Caco-2 (cell line): ENCODE results near the gene GPRIN3. TPM values are rescaled to one million over a fixed set of nuclear protein-coding genes. Genes with fewer than 3 reads are reported as not detected.

ENCODE experiments used
- BruUV-seq: library from RNA; stranded (reverse); fragments of 400-500 nt; replicated peaks from 2 replicates; lab custom pipeline; 2021; lab: Mats Ljungman, UMichigan
- CTCF ChIA-PET: fragments of 300-600 bp; sonication (Branson Sonifier 250); formaldehyde crosslinking; loops from one replicate; lab custom pipeline; 2022; ENCODE audit warnings: antibody characterized with exemption; lab: Charles Lee
- POLR2A ChIA-PET: fragments of 300-600 bp; sonication (Branson Sonifier 250); formaldehyde crosslinking; loops from one replicate; lab custom pipeline; 2022; ENCODE audit warnings: antibody characterized with exemption; lab: Charles Lee
- DNase-seq, 2 experiments: peaks; one replicate each; pipeline versions ENCODE4 v3.0.0 to v3.0.0-alpha.2; 2020 to 2022
- H3K27me3 ChIP-seq: replicated peaks from 2 replicates; pipeline ENCODE4 v1.6.0; 2011; ENCODE audit warnings: low read length; ENCODE audit not compliant: control insufficient read depth, insufficient read depth
- H3K36me3 ChIP-seq: 2 replicates; pipeline ENCODE4 v1.5.1; 2011; ENCODE audit warnings: low read length; ENCODE audit not compliant: control insufficient read depth, insufficient read depth
- H3K4me1 ChIP-seq: fragments of 250-450 bp; sonication (Bioruptor Pico); 2 replicates; pipeline ENCODE4 v1.5.1; 2020; ENCODE audit warnings: mild to moderate bottlenecking
- H3K4me3 ChIP-seq: 2 replicates; pipeline ENCODE4 v1.5.1; 2011; ENCODE audit warnings: low read depth, mild to moderate bottlenecking, control low read depth, low read length
- H3K9me3 ChIP-seq: fragments of 250-450 bp; sonication (Bioruptor Pico); 2 replicates; pipeline ENCODE4 v1.5.1; 2020; ENCODE audit warnings: mild to moderate bottlenecking, moderate library complexity
- H3K27ac Mint-ChIP-seq: one replicate; pipeline ENCODE4 v1.8.0; 2022; ENCODE audit warnings: mixed read lengths; ENCODE audit not compliant: unreplicated experiment
- H3K27me3 Mint-ChIP-seq: one replicate; pipeline ENCODE4 v1.8.0; 2022; ENCODE audit warnings: mixed read lengths; ENCODE audit not compliant: insufficient read depth, unreplicated experiment
- H3K36me3 Mint-ChIP-seq: one replicate; pipeline ENCODE4 v1.8.0; 2022; ENCODE audit warnings: mild to moderate bottlenecking, mixed read lengths; ENCODE audit not compliant: insufficient read depth, unreplicated experiment
- H3K4me1 Mint-ChIP-seq: one replicate; pipeline ENCODE4 v1.8.0; 2022; ENCODE audit warnings: low read depth, mixed read lengths; ENCODE audit not compliant: unreplicated experiment
- H3K4me3 Mint-ChIP-seq: one replicate; pipeline ENCODE4 v1.8.0; 2022; ENCODE audit warnings: mild to moderate bottlenecking, moderate library complexity, mixed read lengths; ENCODE audit not compliant: unreplicated experiment
- H3K9me3 Mint-ChIP-seq: one replicate; pipeline ENCODE4 v1.8.0; 2022; ENCODE audit warnings: mixed read lengths; ENCODE audit not compliant: unreplicated experiment
- CTCF ChIP-seq, 2 experiments: fragments of 200-600 bp in 1 of 2; IDR thresholded peaks; 1 replicate in 1 of 2; 2 replicates in 1 of 2; pipeline versions ENCODE4 v1.5.1 to v1.8.0; 2011 to 2022; ENCODE audit warnings: antibody characterized with exemption in 1 of 2, control low read depth in 1 of 2, inconsistent platforms in 1 of 2, low read depth in 1 of 2, low read length in 1 of 2, mild to moderate bottlenecking in 1 of 2, moderate library complexity in 1 of 2; ENCODE audit not compliant: insufficient read depth in 1 of 2, severe bottlenecking in 1 of 2, unreplicated experiment in 1 of 2
- intact Hi-C: fragments of 100-400 bp; cut with micrococcal nuclease; formaldehyde crosslinking; loops from one replicate; pipeline ENCODE4 v1.10.0; 2022; ENCODE audit not compliant: unreplicated experiment
- total RNA-seq: library from RNA; stranded (reverse); gene quantifications from 2 replicates; pipeline ENCODE4 v1.2.3, GENCODE V29; 2022

GPRIN3 gene
- total RNA-seq, 1 experiment from 2014 or later, result 0.02 TPM

GRCh38 chr4:89296399-89296798 lies 11.2 kb downstream of the GPRIN3 start:
- no peak overlapping the region for H3K4me3 ChIP-seq
- CTCF ChIA-PET, result no interaction called here
- Mint-ChIP-seq H3K4me3 (no peak overlapping the region), H3K27me3 (peaks cover 5% of the 10 kb centered on the region), H3K27ac (no peak overlapping the region), H3K4me1 (no peaks in the 10 kb centered on the region), H3K9me3 (no peaks in the 10 kb centered on the region), H3K36me3 (no peaks in the 10 kb centered on the region)
- DNase-seq, result no peak
- H3K36me3 ChIP-seq, result no peaks in the 10 kb centered on the region
- H3K4me1 ChIP-seq, result peaks cover 9% of the 10 kb centered on the region; the same call in 1 of the 2 replicates
- H3K9me3 ChIP-seq, result no peaks in the 10 kb centered on the region
- no TSS peak for BruUV-seq
- POLR2A ChIA-PET, result no interaction called here
- H3K27me3 ChIP-seq, result no peaks in the 10 kb centered on the region
- no peak for TF ChIP-seq CTCF (IDR thresholded peaks at IDR 0.05; ENCODE audit: insufficient read depth in 1 of 2, low read depth in 1 of 2, low read length in 1 of 2, severe bottlenecking in 1 of 2, unreplicated experiment in 1 of 2)
- intact Hi-C loops, result no loop called here

DNA sequence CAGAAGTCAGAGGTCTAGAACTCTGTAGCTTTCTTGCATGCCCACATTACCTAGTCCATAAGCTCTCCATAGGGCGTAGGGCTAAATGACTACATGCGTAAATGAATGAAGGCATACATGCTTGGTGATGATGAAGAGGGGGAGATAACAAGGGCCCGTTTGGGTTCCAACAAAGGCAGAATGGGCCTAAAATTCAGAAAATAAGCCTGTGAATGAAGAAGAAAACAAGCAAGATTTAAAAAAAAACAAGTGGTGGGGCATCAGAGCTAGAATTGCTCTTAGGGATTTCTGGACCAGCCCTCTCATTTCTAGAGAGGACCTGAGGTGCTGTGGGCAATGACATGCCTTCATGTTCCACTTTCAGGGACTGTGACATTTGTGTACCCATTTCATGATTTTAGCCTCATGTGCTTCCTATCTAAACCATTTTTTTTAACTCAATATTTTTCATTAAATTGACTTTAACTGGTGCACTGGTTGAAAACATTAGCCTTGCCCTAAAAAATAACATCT lies 12.1 kb downstream of the GPRIN3 start:
- intact Hi-C loops, result no loop called here
- Mint-ChIP-seq H3K4me1 (no peaks in the 10 kb centered on the region), H3K36me3 (no peaks in the 10 kb centered on the region), H3K4me3 (no peak overlapping the region), H3K27me3 (peaks cover 5% of the 10 kb centered on the region), H3K27ac (no peak overlapping the region), H3K9me3 (no peaks in the 10 kb centered on the region)
- Histone ChIP-seq H3K36me3 (no peaks in the 10 kb centered on the region), H3K4me3 (no peak overlapping the region), H3K4me1 (peaks cover 9% of the 10 kb centered on the region; the same call in 1 of the 2 replicates), H3K27me3 (no peaks in the 10 kb centered on the region), H3K9me3 (no peaks in the 10 kb centered on the region)
- TF ChIP-seq CTCF (IDR thresholded peaks at IDR 0.05; ENCODE audit: insufficient read depth in 1 of 2, low read depth in 1 of 2, low read length in 1 of 2, severe bottlenecking in 1 of 2, unreplicated experiment in 1 of 2), result no peak
- ChIA-PET POLR2A (no interaction called here), CTCF (no interaction called here)
- no TSS peak for BruUV-seq
- DNase-seq, result no peak

GRCh38 chr4:89294573-89295269 lies 12.9 kb downstream of the GPRIN3 start:
- Histone ChIP-seq H3K36me3 (no peaks in the 10 kb centered on the region), H3K27me3 (no peaks in the 10 kb centered on the region), H3K4me1 (peaks cover 9% of the 10 kb centered on the region; the same call in 1 of the 2 replicates), H3K9me3 (no peaks in the 10 kb centered on the region), H3K4me3 (no peak overlapping the region)
- no peak overlapping the region for H3K4me3 Mint-ChIP-seq
- ChIA-PET CTCF (no interaction called here), POLR2A (no interaction called here)
- no peaks in the 10 kb centered on the region for H3K4me1 Mint-ChIP-seq
- TF ChIP-seq CTCF (IDR thresholded peaks at IDR 0.05; ENCODE audit: insufficient read depth in 1 of 2, low read depth in 1 of 2, low read length in 1 of 2, severe bottlenecking in 1 of 2, unreplicated experiment in 1 of 2), result no peak
- BruUV-seq, result no TSS peak
- H3K9me3 Mint-ChIP-seq, result no peaks in the 10 kb centered on the region
- no peaks in the 10 kb centered on the region for H3K36me3 Mint-ChIP-seq
- H3K27me3 Mint-ChIP-seq, result peaks cover 5% of the 10 kb centered on the region
- DNase-seq, result no peak
- intact Hi-C loops, result no loop called here
- no peak overlapping the region for H3K27ac Mint-ChIP-seq
